ENCODE results near the gene ARHGAP45.
A peak's percentile ranks its signal among the peaks of the same experiment; 100 is the strongest.

ARHGAP45 gene

GRCh38 chr19:1094978-1095701 is 28.2 kb downstream of the ARHGAP45 start, which contains the start of gene POLR2E:
Gene POLR2E, minus strand, starts transcription at chr19:1095375. Its CDS starts 60 bp downstream, at chr19:1095315.
- H3K4me1 ChIP-seq (ENCODE audit: low read length): peaks cover 21% of the 10 kb centered on the region
- H3K9ac ChIP-seq (ENCODE audit: low read length): peak within 1 kb of the TSS; percentile 85
- no peaks in the 10 kb centered on the region for H3K27me3 ChIP-seq (ENCODE audit: low read depth, low read length)
- TF ChIP-seq, protein P1, sequence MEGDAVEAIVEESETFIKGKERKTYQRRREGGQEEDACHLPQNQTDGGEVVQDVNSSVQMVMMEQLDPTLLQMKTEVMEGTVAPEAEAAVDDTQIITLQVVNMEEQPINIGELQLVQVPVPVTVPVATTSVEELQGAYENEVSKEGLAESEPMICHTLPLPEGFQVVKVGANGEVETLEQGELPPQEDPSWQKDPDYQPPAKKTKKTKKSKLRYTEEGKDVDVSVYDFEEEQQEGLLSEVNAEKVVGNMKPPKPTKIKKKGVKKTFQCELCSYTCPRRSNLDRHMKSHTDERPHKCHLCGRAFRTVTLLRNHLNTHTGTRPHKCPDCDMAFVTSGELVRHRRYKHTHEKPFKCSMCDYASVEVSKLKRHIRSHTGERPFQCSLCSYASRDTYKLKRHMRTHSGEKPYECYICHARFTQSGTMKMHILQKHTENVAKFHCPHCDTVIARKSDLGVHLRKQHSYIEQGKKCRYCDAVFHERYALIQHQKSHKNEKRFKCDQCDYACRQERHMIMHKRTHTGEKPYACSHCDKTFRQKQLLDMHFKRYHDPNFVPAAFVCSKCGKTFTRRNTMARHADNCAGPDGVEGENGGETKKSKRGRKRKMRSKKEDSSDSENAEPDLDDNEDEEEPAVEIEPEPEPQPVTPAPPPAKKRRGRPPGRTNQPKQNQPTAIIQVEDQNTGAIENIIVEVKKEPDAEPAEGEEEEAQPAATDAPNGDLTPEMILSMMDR (IDR thresholded peaks at IDR 0.05; ENCODE audit: low read depth, low read length): no peak
- no peak for TF ChIP-seq EZH2phosphoT487 (IDR thresholded peaks at IDR 0.05; ENCODE audit: low read depth)
- peak within 1 kb of the TSS; percentile 92 for H3K4me3 ChIP-seq (ENCODE audit: low read length)
- H3K4me2 ChIP-seq (ENCODE audit: low read length): peak within 1 kb of the TSS; percentile 91
- H4K20me1 ChIP-seq (ENCODE audit: insufficient read depth, low read length): peaks cover 21% of the 10 kb centered on the region
- peak within 1 kb of the TSS; percentile 11; the same call in 1 of the 2 replicates for H2AFZ ChIP-seq (ENCODE audit: low read depth, low read length)
- peak within 1 kb of the TSS; percentile 70 for H3K27ac ChIP-seq (ENCODE audit: low read length)
- peaks cover 3% of the 10 kb centered on the region; the same call in 1 of the 2 replicates for H3K9me3 ChIP-seq (ENCODE audit: insufficient read depth, low read length)
- peaks cover 32% of the 10 kb centered on the region for H3K79me2 ChIP-seq (ENCODE audit: low read length)
- H3K36me3 ChIP-seq (replicated peaks; ENCODE audit: low read depth, low read length): peaks cover 28% of the 10 kb centered on the region

GRCh38 chr19:1097810-1098176 is 30.8 kb downstream of the ARHGAP45 start:
- peaks cover 24% of the 10 kb centered on the region for H3K79me2 ChIP-seq (ENCODE audit: low read length)
- H4K20me1 ChIP-seq (ENCODE audit: insufficient read depth, low read length): peaks cover 17% of the 10 kb centered on the region
- no peak overlapping the region for H3K9ac ChIP-seq (ENCODE audit: low read length)
- TF ChIP-seq, protein P1 (IDR thresholded peaks at IDR 0.05; ENCODE audit: low read depth, low read length): no peak
- no peak for TF ChIP-seq EZH2phosphoT487 (IDR thresholded peaks at IDR 0.05; ENCODE audit: low read depth)
- peaks cover 36% of the 10 kb centered on the region for H3K4me1 ChIP-seq (ENCODE audit: low read length)
- no peak overlapping the region for H3K4me2 ChIP-seq (ENCODE audit: low read length)
- H3K27me3 ChIP-seq (ENCODE audit: low read depth, low read length): no peaks in the 10 kb centered on the region
- no peak overlapping the region for H3K27ac ChIP-seq (ENCODE audit: low read length)
- H3K9me3 ChIP-seq (ENCODE audit: insufficient read depth, low read length): peaks cover 3% of the 10 kb centered on the region; the same call in 1 of the 2 replicates
- no peak overlapping the region for H3K4me3 ChIP-seq (ENCODE audit: low read length)
- H2AFZ ChIP-seq (ENCODE audit: low read depth, low read length): no peak overlapping the region
- peaks cover 14% of the 10 kb centered on the region for H3K36me3 ChIP-seq (replicated peaks; ENCODE audit: low read depth, low read length)

DNA sequence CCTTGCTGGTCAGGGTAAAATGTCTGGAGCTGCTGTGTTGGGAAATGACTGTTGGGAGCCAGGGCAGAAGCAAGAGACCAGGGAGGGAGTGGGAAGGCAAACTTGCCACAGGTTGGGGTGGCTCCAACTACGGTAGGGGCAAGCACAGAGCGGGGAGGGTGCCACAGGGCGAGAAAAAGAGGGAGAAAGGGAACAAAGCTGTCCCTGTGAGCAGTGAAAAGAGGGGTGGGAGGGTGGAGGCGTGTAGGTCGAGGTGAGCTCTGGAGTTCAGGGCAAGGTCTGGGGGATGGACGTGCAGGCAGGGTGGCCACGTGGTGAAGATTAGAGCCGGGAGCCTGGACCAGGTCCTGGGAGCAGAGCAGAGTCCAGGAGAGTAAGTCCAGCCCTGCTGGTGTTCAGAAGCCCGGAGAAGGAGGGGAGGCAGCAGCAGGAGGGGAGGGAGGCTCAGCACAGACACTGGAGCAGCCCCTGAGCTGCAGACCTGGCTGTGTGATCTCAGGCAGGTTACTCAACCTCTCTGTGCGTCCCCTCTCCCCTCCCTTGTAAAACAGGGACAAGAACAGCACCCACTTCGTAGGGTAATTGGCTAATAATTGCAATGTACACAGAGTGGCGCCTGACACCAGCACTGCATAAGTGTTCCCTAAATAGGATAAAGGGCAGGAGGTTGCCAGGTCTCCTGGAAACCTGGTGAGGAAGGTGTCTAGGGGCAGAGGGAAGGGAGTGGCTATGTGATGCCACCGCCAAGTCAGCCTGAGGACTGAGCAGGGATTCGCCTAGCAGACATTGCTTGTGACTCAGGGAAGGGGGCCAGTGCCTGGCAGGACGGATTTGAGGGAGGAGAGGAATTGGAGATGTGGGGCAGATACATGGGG is 31.4 kb downstream of the ARHGAP45 start:
- H2AFZ ChIP-seq (ENCODE audit: low read depth, low read length): no peak overlapping the region
- H4K20me1 ChIP-seq (ENCODE audit: insufficient read depth, low read length): peaks cover 13% of the 10 kb centered on the region
- TF ChIP-seq, protein P1 (IDR thresholded peaks at IDR 0.05; ENCODE audit: low read depth, low read length): no peak
- TF ChIP-seq EZH2phosphoT487 (IDR thresholded peaks at IDR 0.05; ENCODE audit: low read depth): no peak
- peaks cover 18% of the 10 kb centered on the region for H3K79me2 ChIP-seq (ENCODE audit: low read length)
- H3K4me2 ChIP-seq (ENCODE audit: low read length): no peak overlapping the region
- H3K4me3 ChIP-seq (ENCODE audit: low read length): no peak overlapping the region
- peaks cover 3% of the 10 kb centered on the region; the same call in 1 of the 2 replicates for H3K9me3 ChIP-seq (ENCODE audit: insufficient read depth, low read length)
- no peak overlapping the region for H3K27ac ChIP-seq (ENCODE audit: low read length)
- peaks cover 9% of the 10 kb centered on the region for H3K36me3 ChIP-seq (replicated peaks; ENCODE audit: low read depth, low read length)
- no peaks in the 10 kb centered on the region for H3K27me3 ChIP-seq (ENCODE audit: low read depth, low read length)
- H3K9ac ChIP-seq (ENCODE audit: low read length): no peak overlapping the region
- peaks cover 39% of the 10 kb centered on the region for H3K4me1 ChIP-seq (ENCODE audit: low read length)

DNA sequence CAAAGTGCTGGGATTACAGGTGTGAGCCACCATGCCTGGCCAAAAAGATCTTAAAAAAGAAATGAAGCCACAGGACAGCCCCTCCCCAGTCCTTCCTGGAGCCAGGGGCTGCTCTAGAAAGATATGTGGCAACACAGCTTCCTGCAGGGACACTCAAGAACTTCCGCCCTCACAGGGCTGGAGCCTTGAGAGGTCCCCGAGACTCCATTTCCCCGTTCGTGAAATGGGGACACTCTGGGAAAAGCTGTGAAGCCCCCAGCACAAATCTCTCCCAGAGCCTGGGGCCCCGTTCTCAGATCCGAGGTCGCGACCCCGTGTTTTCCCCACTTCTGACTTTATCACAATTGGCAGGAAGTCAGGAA is 34.4 kb downstream of the ARHGAP45 start:
- peaks cover 16% of the 10 kb centered on the region for H3K79me2 ChIP-seq (ENCODE audit: low read length)
- no peak overlapping the region for H3K4me3 ChIP-seq (ENCODE audit: low read length)
- peaks cover 15% of the 10 kb centered on the region for H4K20me1 ChIP-seq (ENCODE audit: insufficient read depth, low read length)
- no peak overlapping the region for H3K27ac ChIP-seq (ENCODE audit: low read length)
- peaks cover 3% of the 10 kb centered on the region; the same call in 1 of the 2 replicates for H3K9me3 ChIP-seq (ENCODE audit: insufficient read depth, low read length)
- H3K4me1 ChIP-seq (ENCODE audit: low read length): peaks cover 29% of the 10 kb centered on the region
- H2AFZ ChIP-seq (ENCODE audit: low read depth, low read length): no peak overlapping the region
- H3K27me3 ChIP-seq (ENCODE audit: low read depth, low read length): no peaks in the 10 kb centered on the region
- no peak overlapping the region for H3K9ac ChIP-seq (ENCODE audit: low read length)
- TF ChIP-seq, protein P1 (IDR thresholded peaks at IDR 0.05; ENCODE audit: low read depth, low read length): no peak
- no peak for TF ChIP-seq EZH2phosphoT487 (IDR thresholded peaks at IDR 0.05; ENCODE audit: low read depth)
- peaks cover 10% of the 10 kb centered on the region for H3K36me3 ChIP-seq (replicated peaks; ENCODE audit: low read depth, low read length)
- no peak overlapping the region for H3K4me2 ChIP-seq (ENCODE audit: low read length)
